HEK293 (cell line): ENCODE measurements around the gene CCDC187.

Experiments
- CTCF ChIA-PET: fragments of 350-600 bp; formaldehyde crosslinking; extraction: SDS; loops from one replicate; lab custom pipeline; 2021; ENCODE audit warnings: antibody characterized with exemption; lab: Yijun Ruan, JAX
- POLR2A ChIA-PET: fragments of 300-600 bp; formaldehyde crosslinking; extraction: SDS; loops from one replicate; lab custom pipeline; 2020; ENCODE audit warnings: antibody characterized with exemption, inconsistent platforms; lab: Yijun Ruan, JAX
- H3K27ac ChIP-seq: fragments of 200-500 bp; sonication (Bioruptor generic); 2 replicates; pipeline ENCODE4 v1.5.1; 2014; ENCODE audit warnings: low read depth, low read length, control low read depth, inconsistent platforms; ENCODE audit errors: extremely low read depth
- H3K36me3 ChIP-seq, 2 experiments: fragments of 200-500 bp in 1 of 2; sonication (Bioruptor generic) in 1 of 2; 1 replicate in 1 of 2; 2 replicates in 1 of 2; pipeline ENCODE4 v1.5.1; 2014 to 2017; ENCODE audit warnings: inconsistent platforms in 2 of 2, low read length in 2 of 2; ENCODE audit not compliant: control insufficient read depth in 2 of 2, insufficient read depth in 1 of 2
- H3K4me1 ChIP-seq: fragments of 200-500 bp; sonication (Bioruptor generic); 2 replicates; pipeline ENCODE4 v1.5.1; 2014; ENCODE audit warnings: mild to moderate bottlenecking, low read length, inconsistent platforms; ENCODE audit not compliant: control insufficient read depth, insufficient read depth
- H3K4me3 ChIP-seq: 2 replicates; pipeline ENCODE4 v1.5.1; 2011; ENCODE audit warnings: low read depth, mild to moderate bottlenecking, control low read depth, low read length, moderate library complexity
- H3K9me3 ChIP-seq: fragments of 200-500 bp; sonication (Bioruptor generic); 2 replicates; pipeline ENCODE4 v1.5.1; 2014; ENCODE audit warnings: low read depth, low read length, inconsistent platforms; ENCODE audit not compliant: control insufficient read depth, insufficient read depth
- HOXD13 ChIP-seq: sonication (generic); formaldehyde crosslinking; IDR thresholded peaks from 2 replicates; pipeline ENCODE4 v1.8.0; 2022; ENCODE audit warnings: missing genetic modification reagents, borderline replicate concordance
- KLF1 ChIP-seq: fragments of 450-650 bp; formaldehyde crosslinking; IDR thresholded peaks from 2 replicates; pipeline ENCODE4 v1.5.1; 2016; ENCODE audit warnings: missing biosample characterization, missing genetic modification characterization
- PRDM10 ChIP-seq: fragments of 450-650 bp; formaldehyde crosslinking; IDR thresholded peaks from 2 replicates; pipeline ENCODE4 v1.5.1; 2016; ENCODE audit warnings: missing biosample characterization, missing genetic modification characterization
- PRDM6 ChIP-seq: fragments of 450-650 bp; formaldehyde crosslinking; IDR thresholded peaks from 2 replicates; pipeline ENCODE4 v1.5.1; 2017; ENCODE audit warnings: missing biosample characterization, missing genetic modification characterization
- REPIN1 ChIP-seq: fragments of 450-650 bp; formaldehyde crosslinking; IDR thresholded peaks from 2 replicates; pipeline ENCODE4 v1.5.1; 2017; ENCODE audit warnings: missing biosample characterization, missing genetic modification characterization, low read depth
- ZBTB8A ChIP-seq: fragments of 450-650 bp; formaldehyde crosslinking; IDR thresholded peaks from 2 replicates; pipeline ENCODE4 v1.5.1; 2016; ENCODE audit warnings: missing biosample characterization, missing genetic modification characterization
- ZNF10 ChIP-seq: fragments of 450-650 bp; formaldehyde crosslinking; IDR thresholded peaks from 2 replicates; pipeline ENCODE4 v1.5.1; 2017; ENCODE audit warnings: missing biosample characterization, missing genetic modification characterization
- ZNF26 ChIP-seq: fragments of 450-650 bp; formaldehyde crosslinking; IDR thresholded peaks from 2 replicates; pipeline ENCODE4 v1.5.1; 2016; ENCODE audit warnings: missing biosample characterization, missing genetic modification characterization
- ZNF280C ChIP-seq: fragments of 450-650 bp; formaldehyde crosslinking; IDR thresholded peaks from 2 replicates; pipeline ENCODE4 v1.5.1; 2016; ENCODE audit warnings: missing biosample characterization, missing genetic modification characterization
- ZNF571 ChIP-seq: fragments of 450-650 bp; formaldehyde crosslinking; IDR thresholded peaks from 2 replicates; pipeline ENCODE4 v1.5.0; 2017; ENCODE audit warnings: missing biosample characterization, missing genetic modification characterization
- ZNF610 ChIP-seq: fragments of 450-650 bp; formaldehyde crosslinking; IDR thresholded peaks from 2 replicates; pipeline ENCODE4 v1.5.1; 2016; ENCODE audit warnings: missing biosample characterization, missing genetic modification characterization, borderline replicate concordance
- TF ChIP-seq, protein P1 (sequence below): fragments of 450-650 bp; formaldehyde crosslinking; IDR thresholded peaks from 2 replicates; pipeline ENCODE4 v1.5.0; 2017; ENCODE audit warnings: missing biosample characterization, missing genetic modification characterization, borderline replicate concordance
- TF ChIP-seq, protein P2 (sequence below): fragments of 450-650 bp; IDR thresholded peaks from 2 replicates; pipeline ENCODE4 v1.5.1; 2018; ENCODE audit warnings: missing biosample characterization, mild to moderate bottlenecking, missing genetic modification characterization

The CCDC187 gene

GRCh38 chr9:136324501-136325300 lies 20.8 kb upstream of the CCDC187 start (continued):
- TF ChIP-seq PRDM10 (tag by site-specific recombination) (peak; percentile 92), KLF1 (tag by site-specific recombination) (peak; percentile 32; the same call in 1 of the 2 replicates), ZBTB8A (tag by site-specific recombination) (peak; percentile 53), ZNF610 (no peak), PRDM6 (tag by site-specific recombination) (no peak), ZNF10 (tag by site-specific recombination) (no peak), REPIN1 (tag by site-specific recombination) (no peak), HOXD13 (CRISPR knock-in tag) (no peak)
- TF ChIP-seq, protein P1, sequence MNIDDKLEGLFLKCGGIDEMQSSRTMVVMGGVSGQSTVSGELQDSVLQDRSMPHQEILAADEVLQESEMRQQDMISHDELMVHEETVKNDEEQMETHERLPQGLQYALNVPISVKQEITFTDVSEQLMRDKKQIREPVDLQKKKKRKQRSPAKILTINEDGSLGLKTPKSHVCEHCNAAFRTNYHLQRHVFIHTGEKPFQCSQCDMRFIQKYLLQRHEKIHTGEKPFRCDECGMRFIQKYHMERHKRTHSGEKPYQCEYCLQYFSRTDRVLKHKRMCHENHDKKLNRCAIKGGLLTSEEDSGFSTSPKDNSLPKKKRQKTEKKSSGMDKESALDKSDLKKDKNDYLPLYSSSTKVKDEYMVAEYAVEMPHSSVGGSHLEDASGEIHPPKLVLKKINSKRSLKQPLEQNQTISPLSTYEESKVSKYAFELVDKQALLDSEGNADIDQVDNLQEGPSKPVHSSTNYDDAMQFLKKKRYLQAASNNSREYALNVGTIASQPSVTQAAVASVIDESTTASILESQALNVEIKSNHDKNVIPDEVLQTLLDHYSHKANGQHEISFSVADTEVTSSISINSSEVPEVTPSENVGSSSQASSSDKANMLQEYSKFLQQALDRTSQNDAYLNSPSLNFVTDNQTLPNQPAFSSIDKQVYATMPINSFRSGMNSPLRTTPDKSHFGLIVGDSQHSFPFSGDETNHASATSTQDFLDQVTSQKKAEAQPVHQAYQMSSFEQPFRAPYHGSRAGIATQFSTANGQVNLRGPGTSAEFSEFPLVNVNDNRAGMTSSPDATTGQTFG (tag by site-specific recombination) = no peak
- TF ChIP-seq, protein P2, sequence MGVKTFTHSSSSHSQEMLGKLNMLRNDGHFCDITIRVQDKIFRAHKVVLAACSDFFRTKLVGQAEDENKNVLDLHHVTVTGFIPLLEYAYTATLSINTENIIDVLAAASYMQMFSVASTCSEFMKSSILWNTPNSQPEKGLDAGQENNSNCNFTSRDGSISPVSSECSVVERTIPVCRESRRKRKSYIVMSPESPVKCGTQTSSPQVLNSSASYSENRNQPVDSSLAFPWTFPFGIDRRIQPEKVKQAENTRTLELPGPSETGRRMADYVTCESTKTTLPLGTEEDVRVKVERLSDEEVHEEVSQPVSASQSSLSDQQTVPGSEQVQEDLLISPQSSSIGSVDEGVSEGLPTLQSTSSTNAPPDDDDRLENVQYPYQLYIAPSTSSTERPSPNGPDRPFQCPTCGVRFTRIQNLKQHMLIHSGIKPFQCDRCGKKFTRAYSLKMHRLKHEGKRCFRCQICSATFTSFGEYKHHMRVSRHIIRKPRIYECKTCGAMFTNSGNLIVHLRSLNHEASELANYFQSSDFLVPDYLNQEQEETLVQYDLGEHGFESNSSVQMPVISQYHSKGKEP (tag by site-specific recombination) = no peak

- Histone ChIP-seq H3K36me3 (no peaks in the 10 kb centered on the region), H3K9me3 (no peaks in the 10 kb centered on the region), H3K4me3 (no peak overlapping the region), H3K27ac (no peak overlapping the region)
- CTCF ChIA-PET = interaction anchor here (0.6 to 2.3 kb wide), 8 partner anchors 10 to 380 kb away, joined by 3 to 30 read pairs (median 4); partner anchors contain the start of gene DNLZ
- TF ChIP-seq ZNF26 = no peak
- TF ChIP-seq ZNF280C = no peak
- no peak for TF ChIP-seq ZNF571 (tag by site-specific recombination)
- TF ChIP-seq, all 188 proteins: peak for 0
- H3K4me1 ChIP-seq = peaks cover 4% of the 10 kb centered on the region; the same call in 1 of the 2 replicates
- POLR2A ChIA-PET = interaction anchor here (2.3 kb wide), 1 partner anchor 40 kb away, joined by 6 read pairs; the partner anchor contains the start of gene DNLZ
These were observed 19.5 kb upstream of the CCDC187 start for GRCh38 chr9:136323371-136323789.
